GM21723 (cell line): Measurements from ENCODE around the gene MMP14.
"Not testable (repeated sequence)": the region's sequence is repeated elsewhere in the genome, so short reads cannot be mapped to it uniquely, and the experiment has no call there.

ENCODE experiments used
- ATAC-seq: cut with Tn5 transposase; IDR thresholded peaks from one replicate; pipeline ENCODE4 v1.9.1; 2021; ENCODE audit warnings: mild to moderate bottlenecking, moderate library complexity; ENCODE audit not compliant: unreplicated experiment

MMP14 gene

DNA sequence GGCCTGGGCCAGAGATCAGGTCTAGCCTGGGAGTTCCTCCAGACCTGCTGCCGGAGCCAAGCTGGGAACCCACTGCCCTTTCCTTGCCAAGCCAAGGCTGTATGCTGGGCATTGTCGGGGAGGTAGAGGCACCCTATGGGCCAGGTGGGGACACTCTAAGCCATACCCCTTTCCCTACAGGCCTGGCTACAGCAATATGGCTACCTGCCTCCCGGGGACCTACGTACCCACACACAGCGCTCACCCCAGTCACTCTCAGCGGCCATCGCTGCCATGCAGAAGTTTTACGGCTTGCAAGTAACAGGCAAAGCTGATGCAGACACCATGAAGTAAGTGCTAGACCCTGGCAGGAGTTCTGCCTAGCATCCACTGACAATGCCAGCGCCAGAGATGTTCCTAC, 4.9 kb downstream of the MMP14 start:
- ATAC-seq: no peak

DNA sequence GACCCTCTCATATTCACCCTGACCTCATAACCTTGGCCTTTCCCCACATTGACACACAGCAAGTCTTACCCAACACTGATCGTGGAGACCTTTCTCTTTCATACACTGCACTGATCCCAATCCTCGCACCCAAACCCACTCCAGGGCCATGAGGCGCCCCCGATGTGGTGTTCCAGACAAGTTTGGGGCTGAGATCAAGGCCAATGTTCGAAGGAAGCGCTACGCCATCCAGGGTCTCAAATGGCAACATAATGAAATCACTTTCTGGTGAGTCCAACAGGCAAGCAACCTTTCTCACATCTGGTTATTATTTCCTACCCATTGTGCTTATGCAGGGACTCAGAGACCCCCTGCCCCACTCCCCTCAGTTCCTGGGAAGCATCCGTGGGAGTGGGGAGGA, 5.4 kb downstream of the MMP14 start:
- ATAC-seq: no peak

DNA sequence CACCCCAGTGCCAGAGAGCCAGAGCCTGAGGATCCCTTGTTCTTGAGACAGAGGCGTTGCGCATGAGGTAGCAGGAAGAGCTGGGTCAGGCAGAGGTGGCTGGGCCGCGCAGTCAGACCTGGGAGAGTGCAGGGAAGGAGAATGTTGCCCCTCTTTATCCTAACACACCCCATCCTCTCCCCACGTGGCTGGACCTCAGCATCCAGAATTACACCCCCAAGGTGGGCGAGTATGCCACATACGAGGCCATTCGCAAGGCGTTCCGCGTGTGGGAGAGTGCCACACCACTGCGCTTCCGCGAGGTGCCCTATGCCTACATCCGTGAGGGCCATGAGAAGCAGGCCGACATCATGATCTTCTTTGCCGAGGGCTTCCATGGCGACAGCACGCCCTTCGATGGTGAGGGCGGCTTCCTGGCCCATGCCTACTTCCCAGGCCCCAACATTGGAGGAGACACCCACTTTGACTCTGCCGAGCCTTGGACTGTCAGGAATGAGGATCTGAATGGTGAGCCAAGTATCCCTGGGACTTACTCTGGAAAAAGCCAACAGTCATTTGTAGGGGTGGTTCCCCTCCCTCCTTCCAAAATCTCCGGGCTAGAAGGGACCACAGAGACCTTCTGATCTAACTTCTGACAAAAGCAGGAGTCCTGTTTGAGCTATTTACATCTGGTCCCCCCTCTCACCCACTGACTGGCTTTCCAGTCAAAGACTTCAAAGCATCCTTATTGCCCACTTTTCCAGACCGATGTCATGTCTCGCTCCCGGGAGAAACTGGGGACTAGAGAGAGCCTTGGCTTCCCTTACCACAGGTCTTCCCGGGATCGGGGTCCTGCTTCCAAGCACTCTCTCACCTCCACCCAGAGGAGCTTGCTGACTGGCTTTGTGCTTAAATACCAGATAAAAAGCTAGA, 6.1 kb downstream of the MMP14 start:
- no peak for ATAC-seq

DNA sequence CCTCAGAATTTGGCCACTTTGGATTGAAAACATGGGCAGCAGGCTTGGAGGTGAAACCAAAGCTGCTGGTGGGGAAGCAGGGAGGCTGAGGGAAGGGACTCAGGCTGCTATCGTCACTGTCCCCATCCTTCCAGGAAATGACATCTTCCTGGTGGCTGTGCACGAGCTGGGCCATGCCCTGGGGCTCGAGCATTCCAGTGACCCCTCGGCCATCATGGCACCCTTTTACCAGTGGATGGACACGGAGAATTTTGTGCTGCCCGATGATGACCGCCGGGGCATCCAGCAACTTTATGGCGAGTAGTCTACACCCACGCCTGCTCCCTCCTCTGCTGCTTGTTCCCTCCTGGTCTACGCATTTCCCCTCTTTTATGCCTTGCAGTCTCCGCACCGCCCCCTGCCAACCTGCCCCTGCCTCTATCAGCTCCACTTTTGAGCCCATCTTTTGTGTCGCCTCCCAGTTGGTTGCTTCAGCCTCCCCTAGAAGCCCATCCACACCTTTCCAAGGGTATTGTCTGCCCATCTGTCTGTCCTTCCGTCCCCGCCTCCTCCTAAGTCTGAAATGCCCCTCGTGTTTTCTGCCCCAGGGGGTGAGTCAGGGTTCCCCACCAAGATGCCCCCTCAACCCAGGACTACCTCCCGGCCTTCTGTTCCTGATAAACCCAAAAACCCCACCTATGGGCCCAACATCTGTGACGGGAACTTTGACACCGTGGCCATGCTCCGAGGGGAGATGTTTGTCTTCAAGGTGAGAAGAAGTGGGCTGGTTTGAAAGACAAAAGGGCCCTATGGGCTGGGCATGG, 6.9 kb downstream of the MMP14 start:
- no peak for ATAC-seq

DNA sequence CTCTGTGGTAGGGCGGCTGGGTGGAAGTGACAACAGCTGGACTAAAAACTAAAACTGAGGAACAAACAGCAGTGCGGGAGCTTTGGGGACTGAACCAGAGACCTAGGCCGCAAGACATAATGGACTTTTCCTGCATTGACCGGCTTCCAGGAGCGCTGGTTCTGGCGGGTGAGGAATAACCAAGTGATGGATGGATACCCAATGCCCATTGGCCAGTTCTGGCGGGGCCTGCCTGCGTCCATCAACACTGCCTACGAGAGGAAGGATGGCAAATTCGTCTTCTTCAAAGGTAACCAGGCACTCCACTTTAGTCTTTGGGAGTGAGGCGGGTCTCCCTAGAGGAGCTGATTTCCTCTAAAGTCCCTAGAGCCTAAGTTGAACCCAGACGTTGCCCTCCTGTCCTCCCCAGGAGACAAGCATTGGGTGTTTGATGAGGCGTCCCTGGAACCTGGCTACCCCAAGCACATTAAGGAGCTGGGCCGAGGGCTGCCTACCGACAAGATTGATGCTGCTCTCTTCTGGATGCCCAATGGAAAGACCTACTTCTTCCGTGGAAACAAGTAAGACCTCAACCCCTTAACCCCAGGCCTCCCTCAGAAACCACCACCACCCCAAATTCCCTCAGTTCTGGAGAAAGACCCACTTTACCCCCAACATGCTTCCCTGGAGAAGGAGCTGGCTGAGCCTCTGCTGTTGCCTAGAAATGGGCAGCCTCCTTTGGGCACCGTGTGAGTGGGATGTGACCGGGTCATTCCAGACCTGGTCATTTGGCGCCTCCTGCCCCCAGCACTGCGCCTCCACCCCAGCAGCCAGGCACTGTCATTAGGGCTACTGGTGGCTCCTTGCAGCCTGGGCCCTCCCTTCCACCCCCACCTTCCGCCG, 8.1 kb downstream of the MMP14 start:
- ATAC-seq: no peak

DNA sequence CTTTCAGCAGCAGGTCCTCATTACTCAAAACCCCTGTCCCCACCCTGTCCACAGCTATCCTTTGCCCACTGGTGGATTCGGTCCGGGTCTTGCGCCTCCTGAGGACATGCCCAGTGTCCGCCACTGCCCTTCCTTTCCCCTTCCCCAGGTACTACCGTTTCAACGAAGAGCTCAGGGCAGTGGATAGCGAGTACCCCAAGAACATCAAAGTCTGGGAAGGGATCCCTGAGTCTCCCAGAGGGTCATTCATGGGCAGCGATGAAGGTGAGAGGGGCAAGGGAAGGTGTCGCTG, 8.7 kb downstream of the MMP14 start:
- no peak for ATAC-seq

DNA sequence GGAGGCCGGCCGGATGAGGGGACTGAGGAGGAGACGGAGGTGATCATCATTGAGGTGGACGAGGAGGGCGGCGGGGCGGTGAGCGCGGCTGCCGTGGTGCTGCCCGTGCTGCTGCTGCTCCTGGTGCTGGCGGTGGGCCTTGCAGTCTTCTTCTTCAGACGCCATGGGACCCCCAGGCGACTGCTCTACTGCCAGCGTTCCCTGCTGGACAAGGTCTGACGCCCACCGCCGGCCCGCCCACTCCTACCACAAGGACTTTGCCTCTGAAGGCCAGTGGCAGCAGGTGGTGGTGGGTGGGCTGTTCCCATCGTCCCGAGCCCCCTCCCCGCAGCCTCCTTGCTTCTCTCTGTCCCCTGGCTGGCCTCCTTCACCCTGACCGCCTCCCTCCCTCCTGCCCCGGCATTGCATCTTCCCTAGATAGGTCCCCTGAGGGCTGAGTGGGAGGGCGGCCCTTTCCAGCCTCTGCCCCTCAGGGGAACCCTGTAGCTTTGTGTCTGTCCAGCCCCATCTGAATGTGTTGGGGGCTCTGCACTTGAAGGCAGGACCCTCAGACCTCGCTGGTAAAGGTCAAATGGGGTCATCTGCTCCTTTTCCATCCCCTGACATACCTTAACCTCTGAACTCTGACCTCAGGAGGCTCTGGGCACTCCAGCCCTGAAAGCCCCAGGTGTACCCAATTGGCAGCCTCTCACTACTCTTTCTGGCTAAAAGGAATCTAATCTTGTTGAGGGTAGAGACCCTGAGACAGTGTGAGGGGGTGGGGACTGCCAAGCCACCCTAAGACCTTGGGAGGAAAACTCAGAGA, 9.6 kb downstream of the MMP14 start:
- no peak for ATAC-seq

DNA sequence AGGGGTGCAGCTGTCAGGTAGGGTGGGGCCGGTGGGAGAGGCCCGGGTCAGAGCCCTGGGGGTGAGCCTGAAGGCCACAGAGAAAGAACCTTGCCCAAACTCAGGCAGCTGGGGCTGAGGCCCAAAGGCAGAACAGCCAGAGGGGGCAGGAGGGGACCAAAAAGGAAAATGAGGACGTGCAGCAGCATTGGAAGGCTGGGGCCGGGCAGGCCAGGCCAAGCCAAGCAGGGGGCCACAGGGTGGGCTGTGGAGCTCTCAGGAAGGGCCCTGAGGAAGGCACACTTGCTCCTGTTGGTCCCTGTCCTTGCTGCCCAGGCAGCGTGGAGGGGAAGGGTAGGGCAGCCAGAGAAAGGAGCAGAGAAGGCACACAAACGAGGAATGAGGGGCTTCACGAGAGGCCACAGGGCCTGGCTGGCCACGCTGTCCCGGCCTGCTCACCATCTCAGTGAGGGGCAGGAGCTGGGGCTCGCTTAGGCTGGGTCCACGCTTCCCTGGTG, 10.5 kb downstream of the MMP14 start:
- no peak for ATAC-seq

DNA sequence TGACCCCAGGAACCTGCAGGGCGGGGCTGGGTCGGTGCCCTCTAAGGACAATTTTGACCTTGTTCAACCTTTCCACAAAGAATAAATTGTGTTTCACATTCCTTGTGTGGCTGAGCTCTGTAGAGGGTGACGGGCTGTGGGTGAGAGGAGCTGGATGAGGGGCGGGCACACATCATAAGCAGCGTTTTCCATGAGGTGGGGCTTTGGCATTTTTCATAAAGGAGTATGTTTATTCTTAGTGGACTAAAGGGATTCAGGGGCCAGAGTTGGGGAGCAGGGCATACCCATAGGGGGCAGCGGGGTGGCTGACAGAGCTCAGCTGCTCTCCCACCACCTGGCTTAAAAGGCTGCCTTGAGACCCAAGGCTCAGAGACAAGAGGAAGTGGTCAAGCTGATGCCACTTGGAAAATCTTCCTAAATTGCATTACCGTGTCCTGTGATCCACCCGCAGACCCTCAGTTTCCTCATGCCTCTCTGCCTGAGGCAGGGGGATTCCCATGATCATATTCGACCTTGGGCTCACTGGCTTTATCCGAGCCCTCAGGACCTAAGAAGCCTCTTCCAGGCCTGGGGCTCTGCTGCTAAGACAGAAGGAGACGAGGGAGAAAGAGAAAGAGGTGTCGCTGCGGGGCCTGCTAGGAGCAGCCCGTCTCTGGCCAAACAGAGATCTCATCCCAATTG, 11.4 kb downstream of the MMP14 start:
- ATAC-seq: no peak

DNA sequence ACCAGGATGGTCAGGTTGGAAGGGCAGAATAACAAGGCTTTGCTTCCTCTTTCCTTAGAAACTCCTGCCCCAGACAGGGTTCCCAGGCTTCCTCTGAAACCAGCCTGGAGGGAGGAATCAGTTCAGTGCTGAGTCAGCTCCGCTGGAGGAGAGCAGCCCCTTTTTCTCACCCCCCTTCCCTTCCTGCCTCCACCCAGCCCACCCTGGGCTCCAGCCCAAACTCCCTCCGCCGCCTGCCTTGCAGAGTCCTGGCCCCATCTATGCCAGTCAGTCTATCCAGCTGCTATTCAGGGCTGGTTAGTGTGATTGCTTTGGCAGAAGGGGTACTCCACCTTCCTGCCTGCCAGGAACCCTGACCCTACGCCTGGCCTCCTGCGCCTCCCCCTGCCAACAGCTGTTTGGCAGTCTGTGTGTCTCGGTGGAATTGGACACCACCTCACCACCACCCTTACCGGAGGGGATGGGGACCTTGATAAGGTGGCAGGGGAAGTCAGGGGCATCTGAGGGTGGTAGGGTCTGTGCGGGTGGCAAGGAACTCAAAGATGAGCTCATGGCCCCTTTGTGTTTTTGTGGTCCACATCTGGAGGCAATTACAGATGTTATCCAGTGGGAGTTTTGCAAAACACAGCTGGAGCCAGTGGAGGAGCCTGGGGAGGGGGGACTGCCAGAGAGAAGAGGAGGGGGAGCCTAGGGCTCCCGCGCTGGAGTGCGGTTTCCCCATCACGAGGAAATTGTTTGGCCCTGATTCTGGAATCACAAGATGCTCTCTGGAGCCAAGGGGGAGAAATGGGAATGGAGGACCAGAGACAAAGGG, 12.2 kb downstream of the MMP14 start:
- no peak for ATAC-seq

DNA sequence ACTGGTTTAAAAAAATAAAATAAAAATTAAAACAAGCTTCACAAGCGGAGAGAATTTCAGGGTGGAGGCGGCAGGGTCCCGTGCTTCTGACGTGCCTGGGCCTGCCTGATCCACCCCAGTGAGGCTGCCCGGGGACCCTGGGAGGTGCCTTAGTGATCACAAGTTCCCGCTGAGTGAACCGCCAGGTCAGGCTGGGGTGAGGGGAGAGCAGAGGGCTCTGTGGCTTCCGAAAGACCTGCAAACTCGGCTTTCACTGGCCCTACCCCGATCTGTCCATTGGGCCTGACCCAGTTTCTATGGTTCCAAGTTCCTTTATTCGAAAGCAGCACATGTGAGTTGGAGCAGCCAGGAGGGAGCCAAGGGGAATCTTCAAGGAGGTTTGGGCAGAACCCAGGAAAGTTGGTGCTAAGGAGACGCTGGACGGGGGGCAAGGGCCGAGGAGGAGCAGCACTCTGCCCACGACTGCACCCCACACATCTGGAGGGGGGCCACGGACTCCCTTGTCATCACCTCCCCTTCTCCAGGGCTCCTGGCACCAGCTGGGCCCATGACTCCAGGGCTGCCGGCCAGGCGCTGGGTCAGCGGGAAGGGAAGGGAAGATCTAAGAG, 12.9 kb downstream of the MMP14 start:
- no peak for ATAC-seq

DNA sequence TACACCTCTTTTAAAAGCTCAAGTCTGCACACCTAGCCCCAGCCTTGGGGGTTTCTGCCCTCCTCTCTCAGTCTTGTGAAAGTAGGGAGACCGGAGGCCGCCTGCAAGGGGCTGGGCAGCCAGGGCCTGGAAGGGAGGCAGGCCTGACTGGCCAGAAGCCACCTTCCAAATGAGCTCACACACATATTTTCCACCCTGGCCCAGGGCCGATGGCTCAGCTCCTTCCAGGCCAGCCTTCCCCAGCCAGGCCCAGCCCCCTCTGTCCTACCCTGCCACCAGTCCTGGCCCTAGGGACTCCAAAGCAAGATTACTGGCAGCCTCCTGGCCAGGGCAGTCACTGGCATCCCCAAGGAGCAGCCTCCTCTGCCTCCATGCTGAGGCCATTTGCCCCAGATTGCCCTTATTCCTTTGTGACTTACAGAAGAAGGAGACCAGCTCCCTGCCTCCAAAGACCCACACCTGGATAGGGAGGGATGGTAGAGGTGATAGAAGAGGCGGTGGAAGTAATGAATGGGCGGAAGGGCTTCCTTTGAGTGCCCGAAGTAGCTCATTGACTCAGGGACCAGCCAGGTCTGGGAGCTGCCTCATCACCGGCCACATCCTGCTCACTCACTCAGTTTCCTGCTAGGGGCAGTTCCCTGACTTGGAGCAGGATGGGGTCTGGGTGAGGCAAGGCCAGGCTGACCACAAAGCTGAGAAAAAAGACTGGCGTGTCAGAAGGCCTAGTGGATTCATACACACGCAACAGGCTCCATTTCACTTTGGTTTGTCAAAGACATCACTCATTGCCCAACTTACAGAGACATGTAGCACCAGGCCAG, 14.8 kb downstream of the MMP14 start:
- no peak for ATAC-seq

DNA sequence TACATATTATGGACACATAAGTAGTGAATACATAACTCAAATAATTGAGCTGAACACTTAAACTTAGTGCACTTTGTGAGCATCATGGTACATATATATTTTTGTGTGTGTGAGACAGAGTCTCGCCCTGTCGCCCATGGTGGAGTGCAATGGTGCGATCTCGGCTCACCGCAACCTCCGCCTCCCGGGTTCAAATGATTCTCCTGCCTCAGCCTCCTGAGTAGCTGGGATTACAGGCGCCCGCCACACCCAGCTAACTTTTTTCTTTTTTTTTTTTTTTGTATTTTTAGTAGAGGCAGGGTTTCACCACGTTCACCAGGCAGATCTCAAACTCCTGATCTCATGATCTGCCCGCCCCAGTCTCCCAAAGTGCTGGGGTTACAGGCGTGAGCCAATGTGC, 15.8 kb downstream of the MMP14 start:
- ATAC-seq: not testable (repeated sequence)

DNA sequence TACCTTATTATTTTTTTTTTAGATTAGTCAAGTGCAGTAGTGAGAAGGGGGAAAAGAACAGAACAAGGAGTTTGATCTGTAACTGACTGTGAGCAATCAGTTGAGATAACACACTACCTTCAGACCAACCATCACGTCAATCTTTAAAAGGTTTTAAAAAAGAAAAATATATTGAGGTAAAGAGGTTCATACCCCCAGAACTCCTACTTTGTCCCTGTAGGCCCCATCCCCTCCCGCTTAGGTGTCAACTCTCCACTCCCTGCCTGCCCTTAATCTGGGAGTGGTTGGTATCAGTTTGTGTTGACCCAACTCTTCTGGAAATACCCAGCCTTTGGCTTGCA, 16.2 kb downstream of the MMP14 start:
- ATAC-seq: no peak

DNA sequence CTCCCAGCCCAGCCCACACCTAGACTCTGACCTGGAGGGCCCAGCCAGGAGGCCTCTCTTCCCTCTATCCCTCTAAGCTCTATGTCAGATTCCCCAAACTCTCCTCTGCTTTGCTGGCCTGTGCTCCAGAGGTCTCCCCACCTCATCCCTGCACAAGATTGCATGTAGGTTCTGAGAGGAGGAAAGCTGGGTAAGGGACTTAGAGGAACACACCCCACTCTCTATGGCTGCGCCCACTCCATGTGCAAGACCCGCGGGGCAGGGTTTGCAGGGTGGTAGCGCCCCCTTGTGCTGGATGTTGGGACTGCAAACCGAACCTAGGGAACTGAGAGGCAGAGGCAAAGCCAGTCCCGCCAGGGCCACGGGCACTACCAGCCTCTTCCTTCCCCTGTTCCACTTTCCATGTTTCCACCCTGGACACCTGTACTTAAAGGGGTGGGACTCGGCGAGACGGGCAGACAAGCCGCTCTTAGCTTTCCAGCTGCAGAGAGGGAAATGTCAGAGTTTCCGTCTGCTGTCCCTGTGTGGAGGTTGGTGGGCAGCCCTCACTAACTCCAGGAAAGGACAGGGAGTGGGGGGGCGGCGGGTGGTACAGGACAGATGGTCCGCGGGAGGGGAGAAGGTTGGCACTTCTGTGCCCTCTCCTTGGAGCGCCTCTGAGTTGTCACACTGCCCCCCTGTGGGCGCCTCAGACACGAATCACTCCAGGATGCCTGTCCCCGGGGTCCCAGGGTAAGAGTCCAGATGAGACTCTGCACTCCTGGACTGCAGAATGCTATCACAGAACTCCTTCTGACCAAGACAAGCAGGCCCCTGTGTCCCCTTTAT, 16.8 kb downstream of the MMP14 start:
- peak; percentile 83 for ATAC-seq

DNA sequence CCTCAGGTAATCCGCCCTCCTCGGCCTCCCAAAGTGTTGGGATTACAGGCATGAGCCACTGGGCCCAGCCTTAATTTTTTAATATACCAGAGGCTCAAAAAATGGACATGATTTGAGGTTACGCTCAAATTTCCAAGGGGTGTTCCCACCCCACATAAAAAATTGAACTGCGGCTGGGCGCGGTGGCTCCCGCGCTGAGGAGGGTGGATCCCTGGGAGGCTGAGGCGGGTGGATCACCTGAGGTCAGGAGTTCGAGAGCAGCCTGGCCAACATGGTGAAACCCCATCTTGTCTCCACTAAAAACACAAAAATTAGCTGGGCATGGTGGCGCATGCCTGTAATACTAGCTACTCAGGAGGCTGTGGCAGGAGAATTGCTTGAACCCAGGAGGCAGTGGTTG, 17.9 kb downstream of the MMP14 start:
- not testable (repeated sequence) for ATAC-seq
